K562 (cell line): ENCODE results near the gene TCEA3. TPM values are rescaled to one million over a fixed set of nuclear protein-coding genes. Genes with fewer than 3 reads are reported as not detected.

Experiments
- CEBPG ChIP-seq, 3 experiments: fragments of 200-800 bp in 1 of 3; sonication (Bioruptor generic) in 1 of 3; sonication (generic) in 1 of 3; formaldehyde crosslinking in 1 of 3; IDR thresholded peaks in 2 of 3; conservative IDR thresholded peaks in 1 of 3; 2 replicates each; pipeline versions ENCODE4 v1.6.1 to v1.8.0; 2016 to 2022; ENCODE audit warnings: missing compliant biosample characterization in 2 of 3, missing genetic modification characterization in 2 of 3, mild to moderate bottlenecking in 1 of 3, missing genetic modification reagents in 1 of 3
- GATA2 ChIP-seq: sonication (generic); formaldehyde crosslinking; IDR thresholded peaks from 2 replicates; pipeline ENCODE4 v1.4.0; 2020; ENCODE audit warnings: mild to moderate bottlenecking, missing genetic modification reagents
- MCM7 ChIP-seq, 2 experiments: fragments of 450-650 bp; IDR thresholded peaks; 2 replicates each; pipeline ENCODE4 v1.6.1; 2016 to 2018
- MXI1 ChIP-seq: IDR thresholded peaks from 2 replicates; pipeline ENCODE4 v1.6.1; 2011; ENCODE audit warnings: low read depth, mild to moderate bottlenecking, improper control_type of control experiment, low read length
- NEUROD1 ChIP-seq: fragments of 150-350 bp; IDR thresholded peaks from 2 replicates; pipeline ENCODE4 v1.6.1; 2014; ENCODE audit warnings: borderline replicate concordance, low read length, low read depth; ENCODE audit not compliant: partially characterized antibody
- NR2C2 ChIP-seq, 2 experiments: fragments of 200-800 bp in 1 of 2; sonication (Bioruptor generic) in 1 of 2; sonication (generic) in 1 of 2; formaldehyde crosslinking in 1 of 2; IDR thresholded peaks; 2 replicates each; pipeline versions ENCODE4 v1.6.1 to v1.8.0; 2016 to 2022; ENCODE audit warnings: mild to moderate bottlenecking in 1 of 2, missing compliant biosample characterization in 1 of 2, missing genetic modification characterization in 1 of 2, missing genetic modification reagents in 1 of 2
- PHF8 ChIP-seq: fragments of 200-600 bp; sonication (generic); IDR thresholded peaks from 2 replicates; pipeline ENCODE4 v1.6.1; 2012; ENCODE audit warnings: mixed run types, mild to moderate bottlenecking, inconsistent platforms, low read length, moderate library complexity, borderline replicate concordance
- POLR3G ChIP-seq: IDR thresholded peaks from 2 replicates; pipeline ENCODE4 v1.6.1; 2011; ENCODE audit not compliant: insufficient read length, insufficient replicate concordance; ENCODE audit errors: extremely low read depth
- RBFOX2 ChIP-seq: fragments of 200-400 bp; formaldehyde crosslinking; IDR thresholded peaks from 2 replicates; pipeline ENCODE4 v1.6.1; 2017; ENCODE audit warnings: low read depth, mild to moderate bottlenecking, low read length, moderate library complexity
- SMARCB1 ChIP-seq: IDR thresholded peaks from 2 replicates; pipeline ENCODE4 v1.6.1; 2011; ENCODE audit warnings: improper control_type of control experiment, low read depth; ENCODE audit not compliant: insufficient read length
- TCF7 ChIP-seq: sonication (generic); IDR thresholded peaks from 2 replicates; pipeline ENCODE4 v1.6.1; 2016; ENCODE audit warnings: antibody characterized with exemption, borderline replicate concordance
- TRIM24 ChIP-seq, 2 experiments: fragments of 450-650 bp; IDR thresholded peaks; 2 replicates each; pipeline ENCODE4 v1.6.1; 2016
- ZNF253 ChIP-seq: fragments of 250-450 bp; sonication (Bioruptor Pico); conservative IDR thresholded peaks from 2 replicates; pipeline ENCODE4 v1.6.1; 2021; ENCODE audit warnings: mild to moderate bottlenecking
- ZNF780A ChIP-seq: fragments of 250-450 bp; sonication (Bioruptor Pico); IDR thresholded peaks from 2 replicates; pipeline ENCODE4 v1.5.0; 2021; ENCODE audit warnings: mild to moderate bottlenecking
- polyA plus RNA-seq, 8 experiments: library from polyadenylated mRNA; depleted of rRNA in 4 of 8; stranded (reverse) in 5 of 8; unstranded in 3 of 8; fragments of >200 nt; fragmentation: Nextera tagmentation in 2 of 8; fragmentation: Illumina TruSeq in 1 of 8; extraction: Ambion mirVana in 2 of 8; extraction: Trizol in 1 of 8; gene quantifications; 2 replicates each; pipeline versions ENCODE4 v1.2.1 to v1.2.3, GENCODE V29; 2011 to 2014; ENCODE audit warnings: inconsistent platforms in 1 of 8, missing spikeins in 1 of 8
- total RNA-seq, 7 experiments: library from RNA; depleted of rRNA in 6 of 7; stranded (reverse); fragments of >200 nt in 6 of 7; fragmentation: Illumina TruSeq in 2 of 7; extraction: Trizol in 2 of 7; gene quantifications; 2 replicates each; pipeline versions ENCODE4 v1.2.1 to v1.2.3, GENCODE V29; 2011 to 2021; ENCODE audit warnings: low replicate concordance in 1 of 7
- TF ChIP-seq, protein P1 (sequence below): fragments of 450-650 bp; IDR thresholded peaks from 2 replicates; pipeline ENCODE4 v1.6.1; 2017; ENCODE audit warnings: antibody characterized with exemption, mild to moderate bottlenecking
- TF ChIP-seq, protein P2 (sequence below): fragments of 450-650 bp; IDR thresholded peaks from 2 replicates; pipeline ENCODE4 v1.6.1; 2016; ENCODE audit warnings: low read depth, mild to moderate bottlenecking, moderate library complexity
- TF ChIP-seq, protein P3 (sequence below), 3 experiments: IDR thresholded peaks in 2 of 3; conservative IDR thresholded peaks in 1 of 3; 2 replicates each; pipeline ENCODE4 v1.5.1; 2011 to 2012; ENCODE audit warnings: low read length in 3 of 3, mild to moderate bottlenecking in 3 of 3, control low read depth in 2 of 3, improper control_type of control experiment in 1 of 3, inconsistent platforms in 1 of 3, low read depth in 1 of 3, mixed read lengths in 1 of 3, moderate library complexity in 1 of 3; ENCODE audit not compliant: insufficient read depth in 2 of 3
- TF ChIP-seq, protein P4 (sequence below): fragments of 200-800 bp; sonication (Bioruptor generic); IDR thresholded peaks from 2 replicates; pipeline ENCODE4 v1.6.1; 2017; ENCODE audit warnings: missing genetic modification characterization, missing compliant biosample characterization

The TCEA3 gene
- total and polyA plus RNA-seq, 9 of the 15 experiments (the other 6 are each of a cell fraction or from before 2014, with no cell fraction given), result 0.03 to 0.55 (median 0.36) TPM

DNA sequence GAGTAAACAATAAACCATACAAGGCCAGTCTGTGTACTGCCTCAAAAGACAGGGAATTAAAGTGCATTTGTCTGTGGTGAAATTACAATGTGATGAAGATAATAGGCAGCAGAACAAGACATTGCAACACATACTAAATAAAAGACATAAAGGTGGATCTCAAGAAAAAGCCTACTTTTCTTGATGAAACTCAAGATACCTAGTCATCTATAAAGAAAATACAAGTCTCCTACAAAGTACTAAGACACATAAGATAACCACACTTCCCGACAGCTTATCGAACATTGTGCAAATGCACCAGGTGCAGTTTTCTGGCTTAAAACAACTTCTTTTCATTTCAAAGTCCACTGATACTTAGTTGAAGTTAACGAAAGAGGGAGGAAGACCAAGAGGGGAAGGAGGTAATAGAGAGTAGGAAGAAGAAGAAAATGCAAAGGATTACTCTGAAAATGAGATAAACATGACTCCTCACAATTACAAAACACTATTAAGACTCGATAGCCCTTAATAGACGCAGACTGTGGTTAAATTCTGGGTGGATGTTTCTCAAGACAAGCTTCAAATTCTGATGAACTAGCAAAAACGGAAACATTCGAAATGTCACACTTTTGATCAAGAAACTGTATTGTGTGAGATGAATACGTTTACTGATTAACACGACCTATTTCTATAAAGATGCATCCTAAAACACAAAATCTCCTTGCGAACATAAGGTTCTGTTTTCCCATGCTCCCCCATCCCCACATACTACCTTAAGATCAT, 82.4 kb downstream of the TCEA3 start (continued):
- TF ChIP-seq, protein P1, sequence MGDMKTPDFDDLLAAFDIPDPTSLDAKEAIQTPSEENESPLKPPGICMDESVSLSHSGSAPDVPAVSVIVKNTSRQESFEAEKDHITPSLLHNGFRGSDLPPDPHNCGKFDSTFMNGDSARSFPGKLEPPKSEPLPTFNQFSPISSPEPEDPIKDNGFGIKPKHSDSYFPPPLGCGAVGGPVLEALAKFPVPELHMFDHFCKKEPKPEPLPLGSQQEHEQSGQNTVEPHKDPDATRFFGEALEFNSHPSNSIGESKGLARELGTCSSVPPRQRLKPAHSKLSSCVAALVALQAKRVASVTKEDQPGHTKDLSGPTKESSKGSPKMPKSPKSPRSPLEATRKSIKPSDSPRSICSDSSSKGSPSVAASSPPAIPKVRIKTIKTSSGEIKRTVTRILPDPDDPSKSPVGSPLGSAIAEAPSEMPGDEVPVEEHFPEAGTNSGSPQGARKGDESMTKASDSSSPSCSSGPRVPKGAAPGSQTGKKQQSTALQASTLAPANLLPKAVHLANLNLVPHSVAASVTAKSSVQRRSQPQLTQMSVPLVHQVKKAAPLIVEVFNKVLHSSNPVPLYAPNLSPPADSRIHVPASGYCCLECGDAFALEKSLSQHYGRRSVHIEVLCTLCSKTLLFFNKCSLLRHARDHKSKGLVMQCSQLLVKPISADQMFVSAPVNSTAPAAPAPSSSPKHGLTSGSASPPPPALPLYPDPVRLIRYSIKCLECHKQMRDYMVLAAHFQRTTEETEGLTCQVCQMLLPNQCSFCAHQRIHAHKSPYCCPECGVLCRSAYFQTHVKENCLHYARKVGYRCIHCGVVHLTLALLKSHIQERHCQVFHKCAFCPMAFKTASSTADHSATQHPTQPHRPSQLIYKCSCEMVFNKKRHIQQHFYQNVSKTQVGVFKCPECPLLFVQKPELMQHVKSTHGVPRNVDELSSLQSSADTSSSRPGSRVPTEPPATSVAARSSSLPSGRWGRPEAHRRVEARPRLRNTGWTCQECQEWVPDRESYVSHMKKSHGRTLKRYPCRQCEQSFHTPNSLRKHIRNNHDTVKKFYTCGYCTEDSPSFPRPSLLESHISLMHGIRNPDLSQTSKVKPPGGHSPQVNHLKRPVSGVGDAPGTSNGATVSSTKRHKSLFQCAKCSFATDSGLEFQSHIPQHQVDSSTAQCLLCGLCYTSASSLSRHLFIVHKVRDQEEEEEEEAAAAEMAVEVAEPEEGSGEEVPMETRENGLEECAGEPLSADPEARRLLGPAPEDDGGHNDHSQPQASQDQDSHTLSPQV, result no peak
- TF ChIP-seq ZNF780A (CRISPR knock-in tag), result no peak
- no peak for TF ChIP-seq NEUROD1
- no peak for TF ChIP-seq NR2C2 (CRISPR knock-in tag; IDR thresholded peaks at IDR 0.05)
- TF ChIP-seq NR2C2 (tag; IDR thresholded peaks at IDR 0.05), result no peak
- peak; percentile 68 for TF ChIP-seq SMARCB1
- no peak for TF ChIP-seq TCF7
- TF ChIP-seq, protein P2, sequence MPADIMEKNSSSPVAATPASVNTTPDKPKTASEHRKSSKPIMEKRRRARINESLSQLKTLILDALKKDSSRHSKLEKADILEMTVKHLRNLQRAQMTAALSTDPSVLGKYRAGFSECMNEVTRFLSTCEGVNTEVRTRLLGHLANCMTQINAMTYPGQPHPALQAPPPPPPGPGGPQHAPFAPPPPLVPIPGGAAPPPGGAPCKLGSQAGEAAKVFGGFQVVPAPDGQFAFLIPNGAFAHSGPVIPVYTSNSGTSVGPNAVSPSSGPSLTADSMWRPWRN, result no peak
- TF ChIP-seq, protein P3, sequence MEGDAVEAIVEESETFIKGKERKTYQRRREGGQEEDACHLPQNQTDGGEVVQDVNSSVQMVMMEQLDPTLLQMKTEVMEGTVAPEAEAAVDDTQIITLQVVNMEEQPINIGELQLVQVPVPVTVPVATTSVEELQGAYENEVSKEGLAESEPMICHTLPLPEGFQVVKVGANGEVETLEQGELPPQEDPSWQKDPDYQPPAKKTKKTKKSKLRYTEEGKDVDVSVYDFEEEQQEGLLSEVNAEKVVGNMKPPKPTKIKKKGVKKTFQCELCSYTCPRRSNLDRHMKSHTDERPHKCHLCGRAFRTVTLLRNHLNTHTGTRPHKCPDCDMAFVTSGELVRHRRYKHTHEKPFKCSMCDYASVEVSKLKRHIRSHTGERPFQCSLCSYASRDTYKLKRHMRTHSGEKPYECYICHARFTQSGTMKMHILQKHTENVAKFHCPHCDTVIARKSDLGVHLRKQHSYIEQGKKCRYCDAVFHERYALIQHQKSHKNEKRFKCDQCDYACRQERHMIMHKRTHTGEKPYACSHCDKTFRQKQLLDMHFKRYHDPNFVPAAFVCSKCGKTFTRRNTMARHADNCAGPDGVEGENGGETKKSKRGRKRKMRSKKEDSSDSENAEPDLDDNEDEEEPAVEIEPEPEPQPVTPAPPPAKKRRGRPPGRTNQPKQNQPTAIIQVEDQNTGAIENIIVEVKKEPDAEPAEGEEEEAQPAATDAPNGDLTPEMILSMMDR (IDR thresholded peaks at IDR 0.05 in 2 of 3, conservative IDR thresholded peaks at IDR 0.05 in 1 of 3; ENCODE audit: insufficient read depth in 2 of 3, low read depth in 1 of 3, low read length in 3 of 3), result no peak
- no peak for TF ChIP-seq MCM7 (IDR thresholded peaks at IDR 0.05)
- no peak for TF ChIP-seq PHF8
- TF ChIP-seq MXI1, result no peak
- 0 out of 2 replicates have a peak, but pooled peaks have one; percentile 15 for TF ChIP-seq GATA2
- TF ChIP-seq, protein P4, sequence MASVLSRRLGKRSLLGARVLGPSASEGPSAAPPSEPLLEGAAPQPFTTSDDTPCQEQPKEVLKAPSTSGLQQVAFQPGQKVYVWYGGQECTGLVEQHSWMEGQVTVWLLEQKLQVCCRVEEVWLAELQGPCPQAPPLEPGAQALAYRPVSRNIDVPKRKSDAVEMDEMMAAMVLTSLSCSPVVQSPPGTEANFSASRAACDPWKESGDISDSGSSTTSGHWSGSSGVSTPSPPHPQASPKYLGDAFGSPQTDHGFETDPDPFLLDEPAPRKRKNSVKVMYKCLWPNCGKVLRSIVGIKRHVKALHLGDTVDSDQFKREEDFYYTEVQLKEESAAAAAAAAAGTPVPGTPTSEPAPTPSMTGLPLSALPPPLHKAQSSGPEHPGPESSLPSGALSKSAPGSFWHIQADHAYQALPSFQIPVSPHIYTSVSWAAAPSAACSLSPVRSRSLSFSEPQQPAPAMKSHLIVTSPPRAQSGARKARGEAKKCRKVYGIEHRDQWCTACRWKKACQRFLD (CRISPR knock-in tag), result no peak
- peak in 1 of 2 experiments; percentile 53; a peak in 2 of 4 replicates for TF ChIP-seq TRIM24 (IDR thresholded peaks at IDR 0.05)
- TF ChIP-seq CEBPG (CRISPR knock-in tag; IDR thresholded peaks at IDR 0.05), result peak; percentile 38; the same call in 1 of the 2 replicates
- peak; percentile 36 to 69 for TF ChIP-seq CEBPG (tag; conservative IDR thresholded peaks at IDR 0.05 in 1 of 2, IDR thresholded peaks at IDR 0.05 in 1 of 2)
- peak; percentile 21; the same call in 1 of the 2 replicates for TF ChIP-seq RBFOX2
- TF ChIP-seq POLR3G, result no peak
- TF ChIP-seq ZNF253, result no peak
